DOHH2 (cell line): Measurements from ENCODE around the gene OR10G8.

Source experiments
- CTCF ChIP-seq: fragments of 200-600 bp; sonication (generic); IDR thresholded peaks from one replicate; pipeline ENCODE4 v1.5.1; 2014; ENCODE audit warnings: antibody characterized with exemption, mild to moderate bottlenecking, low read depth, low read length; ENCODE audit not compliant: poor library complexity, severe bottlenecking
- EZH2phosphoT487 ChIP-seq: fragments of 200-600 bp; sonication (generic); IDR thresholded peaks from 2 replicates; pipeline ENCODE4 v1.6.1; 2017; ENCODE audit warnings: borderline replicate concordance, mild to moderate bottlenecking, antibody characterized with exemption, low read length, moderate library complexity, mixed read lengths

DNA sequence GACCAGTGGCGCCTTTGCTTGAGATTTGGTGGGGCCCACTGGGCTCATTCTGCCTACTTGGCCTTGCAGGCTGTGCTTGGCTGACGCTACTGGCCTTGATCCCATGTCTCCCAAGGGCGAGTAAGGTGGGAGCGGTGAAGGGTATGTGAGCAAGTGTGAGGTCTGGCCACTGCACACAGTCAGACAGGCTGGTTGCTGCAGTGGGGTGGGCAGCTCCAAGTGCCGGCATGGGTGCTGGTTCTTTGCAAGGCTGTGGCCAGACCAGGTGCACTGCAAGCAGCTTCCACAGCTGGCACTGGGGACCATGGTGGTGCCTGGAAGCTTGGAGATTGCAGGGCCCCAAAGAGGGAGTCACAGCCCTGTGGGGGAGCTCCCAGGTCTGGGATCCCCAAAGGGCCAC, 48.0 kb downstream of the OR10G8 start:
- TF ChIP-seq CTCF (no peak), EZH2phosphoT487 (no peak)
